Ecto neural progenitor cell (in vitro differentiated cells): ENCODE measurements around the gene BLOC1S1.

ENCODE experiments used
- DNase-seq: peaks from one replicate; pipeline ENCODE4 v3.0.0-alpha.2; 2018; ENCODE audit warnings: low spot score

The BLOC1S1 gene

DNA sequence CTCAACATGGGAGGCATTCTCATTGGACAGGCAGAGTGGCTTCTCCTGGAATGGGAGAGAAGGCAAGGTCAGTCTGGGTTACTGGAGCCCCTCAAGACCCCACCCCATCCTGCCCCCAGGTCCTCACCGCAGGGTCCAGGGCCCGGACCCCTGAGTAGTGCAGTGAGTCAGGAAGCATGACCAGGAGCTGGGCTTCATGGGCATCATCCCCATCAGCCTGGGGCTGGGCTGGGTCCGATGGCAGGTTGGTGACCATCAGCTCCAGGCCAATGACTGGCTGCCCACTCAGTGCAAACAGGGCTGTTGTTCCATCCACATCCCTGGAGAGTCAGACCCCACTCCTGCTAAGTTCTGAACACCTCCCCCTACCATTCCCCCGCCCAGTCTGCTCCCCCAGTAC lies 21.2 kb upstream of the BLOC1S1 start:
- DNase-seq: no peak

- DNase-seq: no peak
Observed at GRCh38 chr12:55695349-55695748, 20.5 kb upstream of the BLOC1S1 start.

DNA sequence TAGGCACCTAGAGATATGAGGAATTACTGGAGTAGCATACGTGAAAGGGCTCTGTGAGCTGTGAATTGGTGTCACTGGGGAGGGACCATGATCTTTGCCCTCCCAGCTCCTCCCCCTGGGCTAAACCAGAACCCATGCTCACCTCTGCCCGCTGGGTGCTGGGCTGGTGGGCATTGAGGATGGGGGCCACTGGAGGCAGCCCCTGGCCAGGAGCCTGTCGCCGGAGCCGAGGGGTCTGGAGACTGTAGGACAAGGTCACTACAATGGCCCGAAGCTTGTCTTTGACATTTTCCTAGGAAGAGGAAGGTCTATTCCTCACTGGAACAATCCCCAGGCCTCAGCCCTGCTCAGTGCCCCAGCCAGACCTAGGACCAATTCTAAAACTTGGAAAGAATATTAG lies 19.7 kb upstream of the BLOC1S1 start:
- DNase-seq: no peak

DNA sequence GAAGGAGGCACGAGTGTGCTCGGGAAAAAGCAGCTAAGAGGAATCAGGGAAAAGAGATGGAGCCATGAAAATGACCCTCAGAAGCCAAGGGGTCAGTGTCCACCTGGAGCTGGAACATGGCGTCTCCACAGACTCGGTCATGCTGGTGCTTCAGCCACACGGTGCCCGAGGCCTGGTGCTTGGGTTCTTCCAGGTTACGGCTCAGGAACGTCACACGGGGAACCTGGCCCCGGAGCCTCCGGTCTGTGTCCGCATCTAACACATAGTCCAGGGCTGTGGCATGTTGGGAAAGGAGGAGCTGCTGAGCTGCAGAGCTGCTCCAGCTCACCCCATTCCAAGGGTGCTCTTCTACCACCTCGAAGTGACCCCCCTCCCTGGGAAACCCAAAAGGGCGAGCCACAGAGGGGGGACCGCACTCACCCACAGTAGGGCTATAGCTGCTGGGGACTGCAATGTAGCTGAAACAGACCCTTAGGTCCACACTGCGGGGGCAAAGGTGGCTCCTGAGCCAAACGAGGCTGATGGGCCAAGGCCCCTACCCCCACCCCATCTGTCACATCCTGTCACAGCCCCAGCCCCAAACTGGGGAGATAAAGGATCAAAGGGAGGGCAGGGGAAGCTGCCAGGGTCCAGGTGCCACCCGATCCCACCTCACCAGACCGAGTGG lies 18.9 kb upstream of the BLOC1S1 start:
- DNase-seq: no peak

DNA sequence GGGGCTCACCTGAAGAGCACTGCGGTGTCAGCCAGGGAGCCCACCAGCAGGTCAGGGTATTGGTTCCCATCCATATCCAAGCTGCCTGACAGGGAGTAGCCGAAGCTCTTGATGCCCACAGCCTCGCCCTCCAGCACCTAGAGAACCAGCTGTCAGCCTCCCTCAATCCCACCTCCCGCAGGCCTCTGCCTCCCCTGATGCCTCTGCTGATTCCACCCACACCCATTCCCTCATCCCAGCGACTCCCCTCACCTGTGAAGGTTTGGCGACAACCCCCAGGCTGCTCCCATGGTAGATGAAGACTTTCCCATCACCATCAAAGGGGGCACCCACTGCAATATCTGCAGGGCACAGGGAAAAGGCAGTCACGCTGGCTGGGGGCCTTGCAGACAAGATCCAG lies 18.2 kb upstream of the BLOC1S1 start:
- no peak for DNase-seq

DNA sequence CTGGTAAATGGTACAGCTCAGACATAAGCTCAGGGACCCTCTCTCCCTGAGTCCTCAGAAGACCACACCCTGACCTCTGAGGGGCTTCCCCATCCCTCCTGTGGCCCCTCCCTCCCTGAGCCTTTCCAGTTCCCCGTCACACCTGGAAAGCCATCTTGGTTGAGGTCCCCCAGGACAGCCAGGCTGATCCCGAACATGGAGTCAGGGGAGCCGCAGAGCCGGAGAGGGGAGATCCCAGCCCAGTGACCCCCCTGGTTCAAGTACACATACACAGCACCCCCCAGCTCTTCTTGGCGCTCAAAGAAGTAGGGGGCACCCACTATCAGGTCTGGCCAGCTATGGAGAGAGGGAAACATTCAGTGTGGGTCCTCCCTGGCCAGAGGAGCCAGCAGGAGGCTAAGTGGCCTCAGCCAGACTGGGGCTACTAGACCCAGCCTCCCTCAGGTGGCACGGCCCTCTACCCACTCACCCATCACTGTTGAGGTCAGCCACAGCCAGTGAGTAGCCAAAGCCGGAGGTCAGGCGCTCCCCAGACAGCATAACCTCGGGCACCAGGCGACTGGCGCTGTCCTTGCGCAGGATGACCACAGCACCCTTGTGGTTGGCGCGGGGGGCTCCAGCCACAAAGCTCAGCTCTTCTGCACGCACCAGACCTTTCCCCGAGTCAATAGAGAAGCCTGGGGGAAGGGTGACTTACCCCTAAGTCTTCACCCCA lies 17.4 kb upstream of the BLOC1S1 start:
- DNase-seq: no peak

DNA sequence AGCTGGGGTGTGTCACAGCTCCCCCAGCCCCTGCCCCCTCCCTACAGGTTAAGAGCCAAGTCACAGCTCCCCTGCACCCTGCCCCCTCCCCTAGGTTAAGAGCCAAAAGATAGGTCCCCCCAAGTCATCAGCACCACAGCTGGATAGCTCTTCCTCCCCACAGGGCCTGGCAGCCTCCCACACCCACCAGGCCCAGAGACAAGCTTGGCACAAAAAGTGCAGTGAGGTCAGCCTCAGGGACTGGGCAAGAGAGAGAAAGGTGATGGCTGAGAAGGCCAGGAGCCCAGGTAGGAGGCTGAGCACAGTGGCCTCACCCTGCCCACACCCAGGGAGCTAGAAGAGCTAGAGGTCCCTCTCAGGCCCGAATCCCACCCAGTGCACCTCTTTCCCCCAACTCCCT lies 16.9 kb upstream of the BLOC1S1 start:
- no peak for DNase-seq

DNA sequence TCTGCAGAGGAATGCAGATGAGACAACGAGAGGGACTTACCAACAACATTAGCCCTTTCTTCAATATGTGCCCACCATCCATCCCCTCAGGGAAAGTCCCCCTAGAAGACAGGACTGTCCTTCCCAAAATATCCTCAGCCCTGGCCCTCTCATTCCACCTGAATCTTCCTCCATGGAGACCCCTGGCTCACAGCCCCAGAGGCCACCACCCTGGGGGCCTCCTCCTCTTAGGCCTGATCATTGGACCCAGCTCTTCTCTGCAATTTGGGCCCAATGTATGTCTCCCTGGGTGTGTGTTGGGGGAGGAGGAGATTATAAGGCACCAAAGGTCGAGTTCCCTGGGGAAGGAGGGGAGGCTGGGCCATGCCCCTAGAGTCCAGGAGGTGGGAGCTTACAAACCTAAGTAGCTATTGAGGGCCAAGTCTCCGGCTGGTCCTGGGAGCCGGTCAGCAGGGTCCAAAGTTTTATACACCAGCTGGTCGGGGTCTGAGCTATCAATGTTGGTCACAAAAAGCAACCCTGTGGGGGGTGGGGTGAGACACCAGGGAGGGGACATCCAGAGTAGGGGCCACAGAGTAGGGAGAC lies 16.3 kb upstream of the BLOC1S1 start:
- no peak for DNase-seq

- no peak for DNase-seq
Observed at GRCh38 chr12:55700255-55701018, 15.4 kb upstream of the BLOC1S1 start.

DNA sequence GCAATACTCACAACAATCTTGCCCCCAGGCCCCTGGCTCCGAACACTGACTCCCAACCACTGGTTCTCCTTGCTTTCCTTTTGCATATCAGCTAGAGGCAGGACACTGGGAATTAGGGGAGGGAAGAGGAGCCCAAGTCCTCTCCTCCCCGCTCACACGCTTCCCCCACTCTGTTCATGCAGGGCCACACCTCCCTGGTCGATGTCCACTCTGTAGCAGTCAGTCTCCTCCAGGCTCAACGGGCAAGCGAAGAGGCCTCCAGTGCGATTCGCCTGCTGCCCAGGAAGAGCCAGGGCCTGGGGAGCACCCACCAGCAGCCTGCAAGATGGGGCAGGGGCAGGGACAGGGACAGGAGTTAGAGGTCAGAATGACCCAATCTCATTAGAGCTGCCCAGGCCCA lies 13.0 kb upstream of the BLOC1S1 start:
- DNase-seq: no peak

- DNase-seq: no peak
Observed at GRCh38 chr12:55703288-55703687, 12.6 kb upstream of the BLOC1S1 start.

- no peak for DNase-seq
Observed at GRCh38 chr12:55703901-55704761, 11.7 kb upstream of the BLOC1S1 start.

DNA sequence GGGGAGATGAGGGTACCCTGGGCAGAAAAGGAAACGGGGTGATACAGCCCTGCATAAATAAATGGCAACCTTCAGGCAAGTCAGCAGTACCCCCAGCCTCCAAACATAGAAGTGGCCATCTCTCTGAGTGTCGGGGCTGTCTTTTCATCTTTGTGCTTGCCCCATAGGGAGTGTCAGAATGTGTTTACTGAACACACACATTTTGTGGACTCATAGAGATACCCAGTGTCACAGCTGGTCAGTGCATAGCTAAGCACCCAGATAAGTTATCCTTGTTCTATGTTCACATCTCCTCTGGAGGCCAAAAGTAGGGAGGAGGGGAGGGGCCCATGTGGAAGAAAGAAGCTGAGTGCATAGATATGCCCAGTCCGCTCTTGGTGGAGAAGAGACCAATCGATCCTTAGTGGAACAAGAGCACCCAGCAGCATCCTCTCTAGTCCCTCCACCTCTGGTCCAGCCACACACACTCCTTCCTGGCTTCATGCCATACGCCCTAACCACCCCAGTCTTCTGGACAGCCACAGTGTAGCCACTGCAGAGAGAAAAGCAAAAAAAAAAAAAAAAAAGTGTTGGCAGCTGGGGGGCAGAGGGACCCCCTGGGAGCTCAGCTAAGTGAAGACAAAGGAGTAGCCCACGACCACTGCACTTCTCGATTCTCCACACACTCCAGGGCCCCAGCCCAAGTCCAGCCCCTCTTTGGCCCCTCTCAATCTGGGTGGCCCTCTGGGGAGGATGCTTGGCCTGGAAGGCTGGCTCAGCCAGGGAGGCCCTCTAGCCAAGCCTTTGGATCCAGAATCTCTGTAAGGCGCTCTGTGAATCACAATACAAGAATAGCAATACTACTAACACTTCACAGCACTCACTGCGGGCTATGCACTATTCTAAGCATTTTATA lies 10.8 kb upstream of the BLOC1S1 start:
- no peak for DNase-seq

DNA sequence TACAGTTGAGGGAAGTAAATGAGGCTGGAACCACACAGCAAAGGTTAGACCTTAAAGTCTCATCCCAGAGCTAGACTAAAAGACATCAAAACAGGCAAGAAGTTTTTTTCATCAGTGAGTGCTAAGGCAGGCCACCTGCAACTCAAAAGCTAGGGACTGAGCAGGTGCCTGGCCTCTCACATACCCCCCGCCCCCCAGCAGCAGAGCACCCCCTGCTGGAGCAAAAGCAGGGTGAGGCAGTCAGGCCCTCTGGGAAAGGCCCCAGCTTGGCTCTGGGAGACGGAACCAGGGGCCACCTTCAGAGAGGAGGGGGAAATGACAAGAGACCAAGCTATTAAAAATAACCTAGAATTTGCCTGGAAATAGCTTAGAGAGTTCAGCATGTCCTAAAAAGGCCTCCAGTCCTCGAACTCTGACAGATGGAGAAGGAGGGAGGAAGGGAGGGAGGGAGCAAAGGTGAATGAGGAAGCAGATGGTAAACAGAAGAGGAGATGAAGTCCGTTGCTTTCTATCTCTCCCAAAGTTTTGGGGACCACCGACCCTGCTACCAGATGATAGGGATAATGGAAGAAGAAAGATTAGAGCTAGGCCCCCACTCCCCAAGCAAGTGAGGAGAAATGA lies 10.0 kb upstream of the BLOC1S1 start:
- no peak for DNase-seq

DNA sequence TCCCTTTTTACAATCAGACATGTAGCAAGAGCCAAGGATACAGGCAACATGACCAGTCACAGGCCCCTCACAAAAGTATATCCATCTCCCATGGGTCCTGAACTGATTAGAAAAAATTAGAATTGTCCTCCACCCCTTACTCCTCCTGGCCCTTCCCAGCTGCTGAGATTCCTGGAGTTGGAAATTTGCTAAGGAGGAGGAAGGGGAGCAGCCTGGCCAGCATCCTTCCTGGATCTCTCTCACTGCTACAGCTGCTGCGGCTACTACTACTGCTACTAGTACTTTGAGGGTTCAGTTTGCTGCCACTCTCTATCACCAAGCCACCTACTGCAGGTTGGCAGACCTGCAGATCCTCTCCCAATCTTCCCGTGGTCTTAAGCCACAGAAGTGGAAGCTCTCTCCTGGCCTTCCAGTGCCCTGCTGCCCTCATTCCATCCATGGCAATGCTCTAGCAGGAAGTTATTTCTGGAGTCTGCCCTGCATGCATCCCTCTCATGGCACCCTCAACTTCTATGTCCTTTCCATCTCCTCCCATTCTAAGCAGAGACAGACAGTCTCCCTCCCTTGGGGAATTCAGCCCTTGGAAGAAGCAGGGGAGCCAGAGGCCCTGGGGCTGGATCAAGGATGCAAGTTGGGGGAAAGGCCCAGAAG lies 9.2 kb upstream of the BLOC1S1 start:
- no peak for DNase-seq

DNA sequence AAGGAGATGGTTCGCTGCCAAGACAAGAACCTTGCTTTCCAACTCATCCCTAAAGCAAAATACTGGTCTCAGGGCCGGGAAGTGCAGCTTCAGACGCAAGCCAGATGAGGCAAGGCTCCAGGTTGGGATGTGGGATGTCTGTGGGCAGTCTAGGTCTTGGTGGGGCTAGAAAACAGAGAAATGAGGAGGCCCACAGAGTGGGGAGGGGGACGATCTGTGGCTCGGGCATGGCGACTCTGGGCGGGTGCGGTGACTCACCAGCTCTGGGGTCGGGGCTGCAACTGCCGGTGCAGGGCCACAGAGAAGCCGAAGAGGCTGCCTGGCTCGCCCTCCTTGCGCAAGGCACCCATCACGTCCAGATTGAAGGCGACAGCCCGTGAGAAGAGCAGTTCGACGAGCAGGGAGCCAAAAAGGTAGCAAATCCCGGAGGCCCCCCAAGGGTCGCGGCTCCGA lies 8.6 kb upstream of the BLOC1S1 start:
- no peak for DNase-seq

- peak; percentile 99 for DNase-seq
Observed at GRCh38 chr12:55707841-55708694, 7.8 kb upstream of the BLOC1S1 start, which contains the start of gene ITGA7. Gene ITGA7 (minus strand): TSS chr12:55707904. CDS start chr12:55707682, 222 bp downstream.

DNA sequence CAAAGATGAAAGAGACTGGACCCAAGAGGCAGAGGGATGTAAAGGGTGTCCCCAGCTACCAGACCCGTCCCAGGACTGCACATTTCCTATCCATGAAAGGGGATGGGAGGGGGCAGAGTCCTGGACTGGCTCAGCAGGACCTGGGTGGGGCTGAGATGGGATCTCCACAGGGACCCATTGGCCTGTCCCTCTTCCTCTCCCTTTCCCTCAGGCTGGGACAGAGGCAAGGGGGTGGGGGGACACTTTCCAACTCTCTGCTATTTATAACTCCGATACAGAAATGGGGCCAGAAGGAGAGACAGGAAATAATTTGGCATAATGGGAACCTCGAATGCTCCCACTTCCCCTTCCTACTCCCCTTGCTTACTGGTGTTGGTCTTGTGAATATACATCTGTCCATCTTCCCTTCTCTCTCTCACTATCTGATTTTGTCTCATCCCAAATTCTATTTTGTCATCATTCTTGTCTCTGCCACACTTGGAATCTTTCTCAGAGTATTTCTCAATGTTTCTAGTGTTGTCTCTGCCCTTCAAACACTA lies 7.1 kb upstream of the BLOC1S1 start:
- no peak for DNase-seq
